Stimulated activated CD8-positive, alpha-beta memory T cell treated with anti-CD3 and anti-CD28 coated beads, Interleukin-7, amount 100 ng/mL, for 1 hour (primary cell): Measurements from ENCODE around the gene SPDYE3.
"Not testable (repeated sequence)": the region's sequence is repeated elsewhere in the genome, so short reads cannot be mapped to it uniquely, and the experiment has no call there.

Source experiments
- DNase-seq, 2 donors: peaks; one replicate each; pipeline ENCODE4 v3.0.0-alpha.2; 2020; ENCODE audit warnings: low read depth in 2 of 2

Gene SPDYE3

GRCh38 chr7:100288258-100288657 lies 19.2 kb upstream of the SPDYE3 start:
- DNase-seq, result not testable (repeated sequence)

- not testable (repeated sequence) for DNase-seq
Observed at GRCh38 chr7:100292162-100292561, 15.3 kb upstream of the SPDYE3 start.

- DNase-seq, result not testable (repeated sequence)
Observed at GRCh38 chr7:100295269-100295668, 12.2 kb upstream of the SPDYE3 start.

- DNase-seq, result not testable (repeated sequence)
Observed at GRCh38 chr7:100297852-100298631, 9.5 kb upstream of the SPDYE3 start.

- DNase-seq, result not testable (repeated sequence)
Observed at GRCh38 chr7:100298632-100298895, 8.9 kb upstream of the SPDYE3 start.

GRCh38 chr7:100304526-100304925 lies 3.0 kb upstream of the SPDYE3 start:
- DNase-seq, result not testable (repeated sequence)

GRCh38 chr7:100318329-100318728 lies 10.8 kb downstream of the SPDYE3 start:
- DNase-seq, result not testable (repeated sequence)

GRCh38 chr7:100321648-100322047 lies 14.1 kb downstream of the SPDYE3 start:
- not testable (repeated sequence) for DNase-seq

GRCh38 chr7:100324194-100324593 lies 16.7 kb downstream of the SPDYE3 start:
- not testable (repeated sequence) for DNase-seq

GRCh38 chr7:100325671-100326070 lies 18.2 kb downstream of the SPDYE3 start:
- DNase-seq, result not testable (repeated sequence)

GRCh38 chr7:100326914-100327313 lies 19.4 kb downstream of the SPDYE3 start:
- not testable (repeated sequence) for DNase-seq

- peak; percentile 67 to 71 for DNase-seq
Observed at GRCh38 chr7:100335566-100336466, 28.3 kb downstream of the SPDYE3 start.

- DNase-seq, result not testable (repeated sequence)
Observed at GRCh38 chr7:100338083-100338696, 30.7 kb downstream of the SPDYE3 start.

- DNase-seq, result not testable (repeated sequence)
Observed at GRCh38 chr7:100341286-100341685, 33.8 kb downstream of the SPDYE3 start.

GRCh38 chr7:100342765-100343164 lies 35.3 kb downstream of the SPDYE3 start:
- no peak for DNase-seq

GRCh38 chr7:100344124-100344559 lies 36.6 kb downstream of the SPDYE3 start:
- DNase-seq, result not testable (repeated sequence)

- peak; percentile 49 to 53 for DNase-seq
Observed at GRCh38 chr7:100344560-100345287, 37.2 kb downstream of the SPDYE3 start.

GRCh38 chr7:100345288-100345672 lies 37.8 kb downstream of the SPDYE3 start:
- DNase-seq, result peak; percentile 36 to 53

GRCh38 chr7:100346921-100347320 lies 39.4 kb downstream of the SPDYE3 start:
- DNase-seq, result no peak

GRCh38 chr7:100348805-100349204 lies 41.3 kb downstream of the SPDYE3 start:
- DNase-seq, result no peak

- no peak for DNase-seq
Observed at GRCh38 chr7:100349757-100350156, 42.3 kb downstream of the SPDYE3 start.

GRCh38 chr7:100351657-100352058 lies 44.2 kb downstream of the SPDYE3 start:
- DNase-seq, result no peak
